ENCODE measurements around the gene SCYGR6. TPM values are rescaled to one million over a fixed set of nuclear protein-coding genes. Genes with fewer than 3 reads are reported as not detected.
"Not testable (repeated sequence)": the region's sequence is repeated elsewhere in the genome, so short reads cannot be mapped to it uniquely, and the experiment has no call there.

SCYGR6 gene
- total and polyA plus RNA-seq, 2 donors (not counting 1 experiment from before 2014, with no cell fraction given), result not detected

DNA sequence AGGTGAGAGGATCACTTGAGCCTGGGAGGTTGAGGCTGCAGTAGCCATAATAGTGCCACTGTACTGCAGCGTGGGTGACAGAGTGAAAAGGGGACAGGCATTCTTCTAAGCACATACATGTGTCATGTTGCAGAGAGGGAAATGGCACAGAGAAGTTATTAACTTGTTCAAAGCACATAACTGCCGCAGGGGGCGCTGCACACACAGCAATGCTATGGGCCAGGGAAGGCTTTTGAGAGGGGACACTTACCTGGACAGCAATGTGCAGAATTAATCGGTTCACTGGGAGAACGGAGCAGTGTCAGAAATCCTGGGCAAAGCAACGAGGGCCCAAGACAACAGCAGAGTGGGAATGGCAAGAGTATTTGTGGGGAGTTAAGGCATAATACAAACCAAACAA is 23.5 kb upstream of the SCYGR6 start:
- Histone ChIP-seq H4K20me1 (ENCODE audit: control insufficient read depth, insufficient read depth, low read length, poor library complexity, severe bottlenecking) (no peaks in the 10 kb centered on the region), H3K27ac (ENCODE audit: low read length in 2 of 2) (no peak overlapping the region), H3K79me2 (ENCODE audit: control insufficient read depth, insufficient read depth, low read length) (no peaks in the 10 kb centered on the region), H3K9me3 (ENCODE audit: control extremely low read depth in 1 of 3, control insufficient read depth in 2 of 3, insufficient read depth in 1 of 3, low read length in 2 of 3) (no peaks in the 10 kb centered on the region), H3K4me3 (ENCODE audit: control extremely low read depth in 1 of 5, extremely low read depth in 1 of 5, insufficient read depth in 1 of 5, low read depth in 2 of 5, low read length in 4 of 5) (no peak overlapping the region), H3K9ac (ENCODE audit: low read length) (no peak overlapping the region), H3K27me3 (replicated peaks in 1 of 4; ENCODE audit: control extremely low read depth in 1 of 4, control insufficient read depth in 3 of 4, insufficient read depth in 4 of 4, low read length in 3 of 4) (peaks cover 0 to 5% (median 0%) of the 10 kb centered on the region in 4 experiments), H2AFZ (ENCODE audit: insufficient read depth, low read depth, low read length, poor library complexity, severe bottlenecking) (no peak overlapping the region), H3K4me1 (ENCODE audit: control insufficient read depth in 2 of 2, insufficient read depth in 2 of 2, low read length in 2 of 2) (no peaks in the 10 kb centered on the region), H3K4me2 (replicated peaks; ENCODE audit: low read depth, low read length, poor library complexity, severe bottlenecking) (no peak overlapping the region), H3K36me3 (replicated peaks in 1 of 2; ENCODE audit: control extremely low read depth in 1 of 2, control insufficient read depth in 1 of 2, extremely low read depth in 1 of 2, insufficient read depth in 2 of 2, low read length in 1 of 2) (no peaks in the 10 kb centered on the region)
- Mint-ChIP-seq H3K4me3 (no peak overlapping the region), H3K4me1 (no peaks in the 10 kb centered on the region), H3K27me3 (peaks cover 8% of the 10 kb centered on the region), H3K27ac (no peak overlapping the region), H3K9me3 (ENCODE audit: insufficient read depth) (no peaks in the 10 kb centered on the region)
- POLR2A ChIA-PET, result no interaction called here
- CTCF ChIA-PET, result no interaction called here
- no peak for TF ChIP-seq EZH2 (IDR thresholded peaks at IDR 0.05; ENCODE audit: borderline replicate concordance, insufficient read depth, low read depth, low read length, poor library complexity, severe bottlenecking)
- TF ChIP-seq, protein P1, sequence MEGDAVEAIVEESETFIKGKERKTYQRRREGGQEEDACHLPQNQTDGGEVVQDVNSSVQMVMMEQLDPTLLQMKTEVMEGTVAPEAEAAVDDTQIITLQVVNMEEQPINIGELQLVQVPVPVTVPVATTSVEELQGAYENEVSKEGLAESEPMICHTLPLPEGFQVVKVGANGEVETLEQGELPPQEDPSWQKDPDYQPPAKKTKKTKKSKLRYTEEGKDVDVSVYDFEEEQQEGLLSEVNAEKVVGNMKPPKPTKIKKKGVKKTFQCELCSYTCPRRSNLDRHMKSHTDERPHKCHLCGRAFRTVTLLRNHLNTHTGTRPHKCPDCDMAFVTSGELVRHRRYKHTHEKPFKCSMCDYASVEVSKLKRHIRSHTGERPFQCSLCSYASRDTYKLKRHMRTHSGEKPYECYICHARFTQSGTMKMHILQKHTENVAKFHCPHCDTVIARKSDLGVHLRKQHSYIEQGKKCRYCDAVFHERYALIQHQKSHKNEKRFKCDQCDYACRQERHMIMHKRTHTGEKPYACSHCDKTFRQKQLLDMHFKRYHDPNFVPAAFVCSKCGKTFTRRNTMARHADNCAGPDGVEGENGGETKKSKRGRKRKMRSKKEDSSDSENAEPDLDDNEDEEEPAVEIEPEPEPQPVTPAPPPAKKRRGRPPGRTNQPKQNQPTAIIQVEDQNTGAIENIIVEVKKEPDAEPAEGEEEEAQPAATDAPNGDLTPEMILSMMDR (IDR thresholded peaks at IDR 0.05), result no peak
- DNase-seq, result no peak
- ATAC-seq (ENCODE audit: low read depth), result no peak
- intact Hi-C loops (cut with micrococcal nuclease), result no loop called here
- 91% methylated on average over 5 of the region's 6 CpGs for WGBS (ENCODE audit: insufficient coverage)

DNA sequence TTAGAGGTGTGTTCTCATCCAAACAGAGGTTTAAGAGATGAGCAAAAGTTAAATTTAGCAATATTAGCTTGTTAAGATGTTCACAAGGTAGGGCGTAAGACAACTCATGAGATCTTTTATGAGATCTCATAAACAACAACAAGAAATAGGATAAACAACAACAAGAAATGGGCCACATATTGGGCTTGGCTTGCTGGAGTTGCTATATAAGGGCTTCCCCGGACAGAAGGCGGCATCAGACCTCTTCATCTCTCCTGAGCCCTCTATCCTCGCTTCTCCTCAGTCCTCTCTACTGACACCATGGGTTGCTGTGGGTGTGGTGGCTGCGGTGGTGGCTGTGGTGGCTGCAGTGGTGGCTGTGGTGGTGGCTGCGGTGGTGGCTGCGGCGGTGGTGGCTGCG is 21.0 kb upstream of the SCYGR6 start, which contains the start of gene SCYGR8:
TSS of gene SCYGR8 (plus strand) at position 301 of the 400 bp plus-strand sequence. CDS start at position 301, 0 bp downstream.
- no peaks in the 10 kb centered on the region for H3K9me3 ChIP-seq (ENCODE audit: control extremely low read depth in 1 of 3, control insufficient read depth in 2 of 3, insufficient read depth in 1 of 3, low read length in 2 of 3)
- H3K4me3 ChIP-seq (ENCODE audit: control extremely low read depth in 1 of 5, extremely low read depth in 1 of 5, insufficient read depth in 1 of 5, low read depth in 2 of 5, low read length in 4 of 5), result no peak within 1 kb of the TSS
- no peak within 1 kb of the TSS for H3K27ac ChIP-seq (ENCODE audit: low read length in 2 of 2)
- H4K20me1 ChIP-seq (ENCODE audit: control insufficient read depth, insufficient read depth, low read length, poor library complexity, severe bottlenecking), result no peaks in the 10 kb centered on the region
- Mint-ChIP-seq H3K27ac (no peak within 1 kb of the TSS), H3K9me3 (ENCODE audit: insufficient read depth) (no peaks in the 10 kb centered on the region), H3K4me3 (no peak within 1 kb of the TSS), H3K27me3 (peaks cover 8% of the 10 kb centered on the region), H3K4me1 (no peaks in the 10 kb centered on the region)
- H3K79me2 ChIP-seq (ENCODE audit: control insufficient read depth, insufficient read depth, low read length), result no peaks in the 10 kb centered on the region
- TF ChIP-seq EZH2 (IDR thresholded peaks at IDR 0.05; ENCODE audit: borderline replicate concordance, insufficient read depth, low read depth, low read length, poor library complexity, severe bottlenecking), result no peak
- H2AFZ ChIP-seq (ENCODE audit: insufficient read depth, low read depth, low read length, poor library complexity, severe bottlenecking), result no peak within 1 kb of the TSS
- WGBS (ENCODE audit: insufficient coverage), result no CpG with 5 or more reads among the region's 9 CpGs
- no peak within 1 kb of the TSS for H3K4me2 ChIP-seq (replicated peaks; ENCODE audit: low read depth, low read length, poor library complexity, severe bottlenecking)
- no peak for DNase-seq
- ATAC-seq (ENCODE audit: low read depth), result no peak
- no peaks in the 10 kb centered on the region for H3K36me3 ChIP-seq (replicated peaks in 1 of 2; ENCODE audit: control extremely low read depth in 1 of 2, control insufficient read depth in 1 of 2, extremely low read depth in 1 of 2, insufficient read depth in 2 of 2, low read length in 1 of 2)
- no peak within 1 kb of the TSS for H3K9ac ChIP-seq (ENCODE audit: low read length)
- peaks cover 0 to 5% (median 0%) of the 10 kb centered on the region in 4 experiments for H3K27me3 ChIP-seq (replicated peaks in 1 of 4; ENCODE audit: control extremely low read depth in 1 of 4, control insufficient read depth in 3 of 4, insufficient read depth in 4 of 4, low read length in 3 of 4)
- POLR2A ChIA-PET, result no interaction called here
- intact Hi-C loops (cut with micrococcal nuclease), result no loop called here
- H3K4me1 ChIP-seq (ENCODE audit: control insufficient read depth in 2 of 2, insufficient read depth in 2 of 2, low read length in 2 of 2), result no peaks in the 10 kb centered on the region
- CTCF ChIA-PET, result no interaction called here

DNA sequence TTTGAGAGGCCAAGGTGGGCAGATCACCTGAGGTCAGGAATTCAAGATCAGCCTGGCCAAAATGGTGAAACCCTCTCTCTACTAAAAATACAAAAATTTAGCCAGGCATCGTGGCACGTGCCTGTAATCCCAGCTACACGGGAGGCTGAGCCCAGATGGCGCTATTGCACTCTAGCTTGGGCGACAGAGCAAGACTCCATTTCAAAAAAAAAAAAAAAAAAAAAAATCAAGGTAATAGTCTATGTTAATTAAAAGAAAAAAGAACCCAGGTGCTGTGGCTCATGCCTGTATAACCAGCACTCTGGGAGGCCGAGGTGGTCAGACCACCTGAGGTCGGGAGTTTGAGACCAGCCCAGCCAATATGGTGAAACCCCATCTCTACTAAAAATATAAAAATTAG is 16.1 kb upstream of the SCYGR6 start:
- H3K4me2 ChIP-seq (replicated peaks; ENCODE audit: low read depth, low read length, poor library complexity, severe bottlenecking); DNase-seq; H3K4me3 Mint-ChIP-seq; H3K4me1 ChIP-seq (ENCODE audit: control insufficient read depth in 2 of 2, insufficient read depth in 2 of 2, low read length in 2 of 2); H3K4me3 ChIP-seq (ENCODE audit: control extremely low read depth in 1 of 5, extremely low read depth in 1 of 5, insufficient read depth in 1 of 5, low read depth in 2 of 5, low read length in 4 of 5); H3K4me1 Mint-ChIP-seq; H3K9me3 ChIP-seq (ENCODE audit: control extremely low read depth in 1 of 3, control insufficient read depth in 2 of 3, insufficient read depth in 1 of 3, low read length in 2 of 3); H3K27ac ChIP-seq (ENCODE audit: low read length in 2 of 2); intact Hi-C loops (cut with micrococcal nuclease); H3K27ac Mint-ChIP-seq; H3K9me3 Mint-ChIP-seq (ENCODE audit: insufficient read depth); H3K27me3 ChIP-seq (replicated peaks in 1 of 4; ENCODE audit: control extremely low read depth in 1 of 4, control insufficient read depth in 3 of 4, insufficient read depth in 4 of 4, low read length in 3 of 4); H3K9ac ChIP-seq (ENCODE audit: low read length); POLR2A ChIA-PET; CTCF ChIA-PET; ATAC-seq (ENCODE audit: low read depth); H3K79me2 ChIP-seq (ENCODE audit: control insufficient read depth, insufficient read depth, low read length); H4K20me1 ChIP-seq (ENCODE audit: control insufficient read depth, insufficient read depth, low read length, poor library complexity, severe bottlenecking); H2AFZ ChIP-seq (ENCODE audit: insufficient read depth, low read depth, low read length, poor library complexity, severe bottlenecking); H3K36me3 ChIP-seq (replicated peaks in 1 of 2; ENCODE audit: control extremely low read depth in 1 of 2, control insufficient read depth in 1 of 2, extremely low read depth in 1 of 2, insufficient read depth in 2 of 2, low read length in 1 of 2); H3K27me3 Mint-ChIP-seq: not testable (repeated sequence)
- no CpG with 5 or more reads among the region's 7 CpGs for WGBS (ENCODE audit: insufficient coverage)
